Measurements from ENCODE around the gene MECP2. TPM values are rescaled to one million over a fixed set of nuclear protein-coding genes. Genes with fewer than 3 reads are reported as not detected.
"Not testable (repeated sequence)": the region's sequence is repeated elsewhere in the genome, so short reads cannot be mapped to it uniquely, and the experiment has no call there.

Gene MECP2
- polyA plus RNA-seq, 2 donors: 9.3 to 13.0 TPM

DNA sequence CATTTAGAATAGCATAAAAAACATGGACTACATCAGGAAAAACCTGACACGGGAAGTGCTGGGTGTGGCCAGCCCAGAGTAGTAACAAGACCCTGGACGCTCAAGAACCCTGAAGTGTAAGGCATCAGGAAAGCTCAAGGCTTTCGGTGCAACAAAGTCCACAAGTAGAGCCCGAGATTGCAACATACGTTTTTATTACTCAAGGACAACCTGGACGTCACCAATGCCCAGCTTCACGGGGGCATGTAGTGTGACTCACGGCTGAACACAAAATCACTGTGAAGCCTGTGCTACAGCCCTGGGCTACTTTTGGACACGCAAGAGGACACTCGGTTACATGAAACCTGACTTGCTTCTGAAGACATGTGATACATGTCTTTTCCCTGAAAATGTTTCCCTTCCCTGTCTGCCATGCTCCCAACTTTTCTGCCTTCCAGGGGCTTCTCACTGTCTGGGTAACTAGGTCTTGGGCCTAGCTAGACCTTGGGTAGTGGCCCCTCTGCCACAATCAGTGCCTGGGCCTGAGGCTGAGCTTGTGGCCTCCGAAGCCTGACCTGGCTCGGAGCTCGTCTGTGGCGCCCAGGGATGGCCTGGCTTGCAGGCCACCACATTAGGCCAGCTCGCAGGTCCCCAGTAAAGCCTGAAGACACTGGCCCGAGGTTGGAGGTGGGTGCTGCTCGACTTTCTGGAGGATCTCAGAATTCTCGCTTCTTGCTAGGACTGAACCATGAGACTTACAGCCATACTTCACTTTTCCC lies 87.0 kb downstream of the MECP2 start:
- Histone ChIP-seq H3K36me3 (ENCODE audit: control insufficient read depth in 2 of 2, insufficient read depth in 2 of 2, low read length in 1 of 2) (peaks cover 0 to 12% of the 10 kb centered on the region in 2 donors), H3K9me3 (ENCODE audit: control insufficient read depth in 2 of 2, insufficient read depth in 1 of 2, low read depth in 1 of 2, low read length in 1 of 2) (no peaks in the 10 kb centered on the region), H3K27me3 (ENCODE audit: control insufficient read depth in 1 of 2, insufficient read depth in 2 of 2, low read length in 2 of 2) (no peaks in the 10 kb centered on the region), H3K4me1 (ENCODE audit: control insufficient read depth in 2 of 2, insufficient read depth in 2 of 2, low read length in 1 of 2) (no peaks in the 10 kb centered on the region), H3K4me3 (ENCODE audit: low read depth in 1 of 2, low read length in 2 of 2) (no peak overlapping the region), H3K27ac (ENCODE audit: low read depth in 2 of 2, low read length in 1 of 2) (no peak overlapping the region)
- WGBS, 2 donors: 84 to 86% methylated on average over 18 of the region's 18 CpGs

DNA sequence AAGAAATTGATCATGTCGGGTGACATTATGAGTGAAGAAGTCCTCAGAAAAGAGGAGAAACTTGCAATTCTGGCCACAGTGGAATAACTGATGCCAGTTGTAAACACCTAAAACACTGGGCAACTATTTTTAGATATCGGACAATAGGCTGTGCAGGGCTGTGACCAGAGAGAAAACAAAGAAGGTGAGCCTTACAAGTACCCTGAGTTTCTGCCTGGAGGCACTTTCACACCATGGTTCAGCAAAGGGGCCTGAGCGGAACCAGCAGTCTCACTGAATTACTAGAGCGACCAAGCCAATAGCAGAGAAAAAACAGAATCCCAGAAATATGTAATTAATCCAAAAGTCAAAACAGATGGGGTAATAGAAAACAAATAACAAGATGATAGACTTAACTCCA lies 89.0 kb downstream of the MECP2 start:
- Histone ChIP-seq H3K4me1 (ENCODE audit: control insufficient read depth in 2 of 2, insufficient read depth in 2 of 2, low read length in 1 of 2) (no peaks in the 10 kb centered on the region), H3K27me3 (ENCODE audit: control insufficient read depth in 1 of 2, insufficient read depth in 2 of 2, low read length in 2 of 2) (no peaks in the 10 kb centered on the region), H3K4me3 (ENCODE audit: low read depth in 1 of 2, low read length in 2 of 2) (no peak overlapping the region), H3K36me3 (ENCODE audit: control insufficient read depth in 2 of 2, insufficient read depth in 2 of 2, low read length in 1 of 2) (peaks cover 0 to 10% of the 10 kb centered on the region in 2 donors), H3K9me3 (ENCODE audit: control insufficient read depth in 2 of 2, insufficient read depth in 1 of 2, low read depth in 1 of 2, low read length in 1 of 2) (no peaks in the 10 kb centered on the region), H3K27ac (ENCODE audit: low read depth in 2 of 2, low read length in 1 of 2) (no peak overlapping the region)
- WGBS, 2 donors: 64 to 78% methylated on average over 4 of the region's 4 CpGs

DNA sequence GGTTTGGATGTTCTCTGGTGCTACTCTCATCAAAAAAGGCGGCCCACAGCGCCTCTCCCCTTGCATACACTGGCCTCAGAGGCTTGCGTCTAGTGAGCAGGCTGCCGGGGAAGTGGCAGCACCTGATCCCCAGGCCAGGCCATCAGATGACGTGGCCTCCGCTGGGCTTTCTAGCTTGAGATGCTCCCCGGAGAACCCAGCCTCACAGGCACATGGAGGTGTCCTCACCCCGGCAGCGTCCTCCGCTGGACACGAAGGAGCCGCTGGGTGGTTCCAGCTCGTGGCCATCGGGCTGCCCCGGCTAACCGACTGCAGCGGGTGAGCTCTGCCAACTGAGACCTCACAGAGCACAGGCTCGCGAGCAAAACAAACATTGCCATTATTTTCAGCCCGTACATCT lies 90.6 kb downstream of the MECP2 start:
- Histone ChIP-seq H3K27me3 (ENCODE audit: control insufficient read depth in 1 of 2, insufficient read depth in 2 of 2, low read length in 2 of 2) (no peaks in the 10 kb centered on the region), H3K4me1 (ENCODE audit: control insufficient read depth in 2 of 2, insufficient read depth in 2 of 2, low read length in 1 of 2) (no peaks in the 10 kb centered on the region), H3K27ac (ENCODE audit: low read depth in 2 of 2, low read length in 1 of 2) (no peak overlapping the region), H3K4me3 (ENCODE audit: low read depth in 1 of 2, low read length in 2 of 2) (no peak overlapping the region), H3K9me3 (ENCODE audit: control insufficient read depth in 2 of 2, insufficient read depth in 1 of 2, low read depth in 1 of 2, low read length in 1 of 2) (no peaks in the 10 kb centered on the region), H3K36me3 (ENCODE audit: control insufficient read depth in 2 of 2, insufficient read depth in 2 of 2, low read length in 1 of 2) (no peaks in the 10 kb centered on the region)
- 93 to 95% methylated on average over 20 of the region's 20 CpGs for WGBS, 2 donors

DNA sequence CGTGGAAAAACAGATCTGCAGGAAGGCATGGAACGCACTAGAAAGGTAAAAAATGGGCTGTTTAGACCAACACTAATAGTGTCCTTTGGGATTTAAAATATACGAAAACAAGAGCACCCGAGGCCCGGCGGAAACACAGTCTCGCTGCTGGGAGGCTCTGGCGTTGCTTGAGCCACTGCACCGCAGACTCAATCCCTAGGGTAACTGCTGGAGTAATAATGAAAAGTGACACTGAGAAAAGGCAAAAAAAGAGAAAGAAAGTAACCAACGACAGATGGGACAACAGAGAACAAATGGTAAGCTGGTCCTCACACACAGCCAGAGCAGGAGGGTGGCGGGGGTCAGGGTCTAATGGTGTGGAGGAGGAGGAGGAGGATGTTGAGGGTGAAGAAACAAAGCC lies 93.2 kb downstream of the MECP2 start:
- no peaks in the 10 kb centered on the region for H3K27me3 ChIP-seq (ENCODE audit: control insufficient read depth in 1 of 2, insufficient read depth in 2 of 2, low read length in 2 of 2)
- no peaks in the 10 kb centered on the region for H3K9me3 ChIP-seq (ENCODE audit: control insufficient read depth in 2 of 2, insufficient read depth in 1 of 2, low read depth in 1 of 2, low read length in 1 of 2)
- no peak overlapping the region for H3K4me3 ChIP-seq (ENCODE audit: low read depth in 1 of 2, low read length in 2 of 2)
- H3K27ac ChIP-seq (ENCODE audit: low read depth in 2 of 2, low read length in 1 of 2): no peak overlapping the region
- H3K36me3 ChIP-seq (ENCODE audit: control insufficient read depth in 2 of 2, insufficient read depth in 2 of 2, low read length in 1 of 2): no peaks in the 10 kb centered on the region
- WGBS, 2 donors: 78 to 81% methylated on average over 11 of the region's 11 CpGs
- H3K4me1 ChIP-seq (ENCODE audit: control insufficient read depth in 2 of 2, insufficient read depth in 2 of 2, low read length in 1 of 2): no peaks in the 10 kb centered on the region

DNA sequence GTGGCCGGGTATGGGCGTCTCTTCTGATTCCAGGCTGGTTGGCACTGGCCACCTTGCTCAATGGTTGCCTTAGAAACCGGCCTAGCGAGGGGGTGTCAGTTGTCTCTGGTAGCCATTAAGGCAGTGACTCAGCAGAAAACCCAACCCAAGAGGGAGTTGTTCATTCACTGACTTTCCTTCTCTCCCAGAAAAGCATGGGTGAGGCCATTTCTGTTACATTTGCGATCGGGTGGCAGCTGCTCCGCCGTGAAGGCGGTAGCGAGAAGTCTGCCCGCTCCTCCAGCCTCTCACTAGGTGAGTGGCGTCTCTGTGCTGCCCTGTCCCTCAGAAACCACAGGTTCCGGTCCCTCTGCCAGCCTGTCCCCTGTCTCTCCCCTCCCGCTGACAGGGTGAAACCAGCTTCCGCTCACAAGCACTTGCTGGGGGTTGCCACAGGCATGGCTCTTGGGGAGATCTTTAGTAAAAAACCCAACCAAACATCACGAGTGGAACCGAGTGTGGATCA lies 95.2 kb downstream of the MECP2 start:
- H3K36me3 ChIP-seq (ENCODE audit: control insufficient read depth in 2 of 2, insufficient read depth in 2 of 2, low read length in 1 of 2): no peaks in the 10 kb centered on the region
- H3K4me1 ChIP-seq (ENCODE audit: control insufficient read depth in 2 of 2, insufficient read depth in 2 of 2, low read length in 1 of 2): no peaks in the 10 kb centered on the region
- H3K27ac ChIP-seq (ENCODE audit: low read depth in 2 of 2, low read length in 1 of 2): peak overlapping the region; percentile 68 to 71
- H3K27me3 ChIP-seq (ENCODE audit: control insufficient read depth in 1 of 2, insufficient read depth in 2 of 2, low read length in 2 of 2): no peaks in the 10 kb centered on the region
- H3K4me3 ChIP-seq (ENCODE audit: low read depth in 1 of 2, low read length in 2 of 2): no peak overlapping the region
- no peaks in the 10 kb centered on the region for H3K9me3 ChIP-seq (ENCODE audit: control insufficient read depth in 2 of 2, insufficient read depth in 1 of 2, low read depth in 1 of 2, low read length in 1 of 2)
- WGBS, 2 donors: 59 to 75% methylated on average over 17 of the region's 17 CpGs

DNA sequence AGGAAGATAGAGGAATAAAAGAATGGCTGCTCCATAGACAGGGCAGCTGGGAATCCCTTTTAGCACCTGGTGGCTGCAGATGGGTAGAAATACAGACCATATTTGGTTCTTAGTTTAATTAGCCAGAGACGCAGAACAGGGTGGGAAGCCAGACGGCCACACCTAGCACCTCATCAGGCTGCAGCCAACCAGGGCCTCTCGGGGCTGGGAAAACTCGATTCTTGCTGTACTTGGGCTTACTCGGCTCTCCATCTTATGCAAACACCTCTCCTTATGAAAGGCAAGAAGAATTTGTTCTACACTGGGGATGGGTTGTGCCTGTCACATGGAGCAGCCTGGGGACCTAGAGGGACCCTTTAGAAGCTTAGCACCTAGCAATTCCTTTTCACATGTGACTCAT lies 97.5 kb downstream of the MECP2 start:
- WGBS, 2 donors: 43 to 58% methylated on average over 5 of the region's 5 CpGs
- H3K4me3 ChIP-seq (ENCODE audit: low read depth in 1 of 2, low read length in 2 of 2): no peak overlapping the region
- no peaks in the 10 kb centered on the region for H3K36me3 ChIP-seq (ENCODE audit: control insufficient read depth in 2 of 2, insufficient read depth in 2 of 2, low read length in 1 of 2)
- no peaks in the 10 kb centered on the region for H3K4me1 ChIP-seq (ENCODE audit: control insufficient read depth in 2 of 2, insufficient read depth in 2 of 2, low read length in 1 of 2)
- H3K9me3 ChIP-seq (ENCODE audit: control insufficient read depth in 2 of 2, insufficient read depth in 1 of 2, low read depth in 1 of 2, low read length in 1 of 2): no peaks in the 10 kb centered on the region
- H3K27me3 ChIP-seq (ENCODE audit: control insufficient read depth in 1 of 2, insufficient read depth in 2 of 2, low read length in 2 of 2): no peaks in the 10 kb centered on the region
- peak overlapping the region; percentile 64 to 74 for H3K27ac ChIP-seq (ENCODE audit: low read depth in 2 of 2, low read length in 1 of 2)

DNA sequence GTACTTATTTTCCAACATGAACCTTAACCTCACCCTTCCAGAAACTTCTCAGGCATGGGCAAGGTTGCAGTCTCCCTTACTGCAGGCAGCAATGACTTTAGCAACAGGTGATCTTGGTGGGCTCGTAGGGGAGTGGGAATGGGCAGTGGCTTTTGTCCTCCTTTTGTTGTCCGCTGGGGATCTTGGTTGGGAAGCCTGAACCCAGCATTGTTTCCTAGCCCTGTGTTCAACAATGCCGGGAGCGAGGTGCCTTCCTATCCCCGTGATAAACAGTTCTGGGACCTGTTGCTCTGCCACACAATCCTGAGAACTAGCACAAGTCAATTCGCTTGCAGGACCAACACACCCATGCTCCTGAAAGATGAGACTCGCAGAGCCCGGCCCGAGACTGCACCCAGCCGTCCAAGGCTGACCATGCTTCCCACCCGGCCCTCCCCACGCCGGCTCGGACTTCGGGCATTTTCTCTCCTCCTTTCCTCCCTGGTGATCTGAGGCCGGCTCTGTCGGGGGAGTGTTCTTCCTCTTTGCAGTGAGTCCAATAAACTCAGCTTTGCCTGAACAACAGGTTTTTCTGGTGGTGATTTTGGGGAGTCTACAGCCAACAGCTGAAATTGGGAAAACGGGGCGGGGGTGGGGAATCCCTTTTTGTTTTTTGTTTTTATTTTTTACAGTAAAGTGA lies 98.0 kb downstream of the MECP2 start:
- Histone ChIP-seq H3K4me1 (ENCODE audit: control insufficient read depth in 2 of 2, insufficient read depth in 2 of 2, low read length in 1 of 2) (no peaks in the 10 kb centered on the region), H3K4me3 (ENCODE audit: low read depth in 1 of 2, low read length in 2 of 2) (no peak overlapping the region), H3K36me3 (ENCODE audit: control insufficient read depth in 2 of 2, insufficient read depth in 2 of 2, low read length in 1 of 2) (no peaks in the 10 kb centered on the region), H3K9me3 (ENCODE audit: control insufficient read depth in 2 of 2, insufficient read depth in 1 of 2, low read depth in 1 of 2, low read length in 1 of 2) (no peaks in the 10 kb centered on the region), H3K27ac (ENCODE audit: low read depth in 2 of 2, low read length in 1 of 2) (peak overlapping the region; percentile 74 to 83), H3K27me3 (ENCODE audit: control insufficient read depth in 1 of 2, insufficient read depth in 2 of 2, low read length in 2 of 2) (no peaks in the 10 kb centered on the region)
- 35 to 53% methylated on average over 19 of the region's 19 CpGs for WGBS, 2 donors

DNA sequence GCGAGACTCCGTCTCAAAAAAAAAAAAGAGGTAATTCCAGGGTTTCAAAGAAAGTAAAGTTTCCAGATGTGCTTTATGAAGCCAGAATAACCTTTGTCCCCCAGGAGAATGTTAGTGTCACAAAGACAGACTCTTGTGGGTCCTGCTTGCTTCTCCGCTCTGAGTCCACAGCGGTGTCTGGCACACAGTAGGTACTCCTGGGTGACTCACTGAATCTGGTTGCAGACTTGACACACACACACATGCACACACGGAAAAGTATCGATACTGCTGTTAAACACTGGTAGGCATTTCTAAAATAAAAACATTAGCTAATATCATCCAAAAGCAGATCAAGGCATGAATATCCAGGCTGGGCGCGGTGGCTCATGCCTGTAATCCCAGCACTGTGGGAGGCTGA lies 102.0 kb downstream of the MECP2 start:
- 95% methylated on average over 7 to 8 of the region's 8 CpGs for WGBS, 2 donors
- H3K27me3 ChIP-seq (ENCODE audit: control insufficient read depth in 1 of 2, insufficient read depth in 2 of 2, low read length in 2 of 2): peaks cover 0 to 3% of the 10 kb centered on the region in 2 donors
- H3K27ac ChIP-seq (ENCODE audit: low read depth in 2 of 2, low read length in 1 of 2): no peak overlapping the region
- no peaks in the 10 kb centered on the region for H3K4me1 ChIP-seq (ENCODE audit: control insufficient read depth in 2 of 2, insufficient read depth in 2 of 2, low read length in 1 of 2)
- H3K9me3 ChIP-seq (ENCODE audit: control insufficient read depth in 2 of 2, insufficient read depth in 1 of 2, low read depth in 1 of 2, low read length in 1 of 2): no peaks in the 10 kb centered on the region
- H3K36me3 ChIP-seq (ENCODE audit: control insufficient read depth in 2 of 2, insufficient read depth in 2 of 2, low read length in 1 of 2): no peaks in the 10 kb centered on the region
- no peak overlapping the region for H3K4me3 ChIP-seq (ENCODE audit: low read depth in 1 of 2, low read length in 2 of 2)

DNA sequence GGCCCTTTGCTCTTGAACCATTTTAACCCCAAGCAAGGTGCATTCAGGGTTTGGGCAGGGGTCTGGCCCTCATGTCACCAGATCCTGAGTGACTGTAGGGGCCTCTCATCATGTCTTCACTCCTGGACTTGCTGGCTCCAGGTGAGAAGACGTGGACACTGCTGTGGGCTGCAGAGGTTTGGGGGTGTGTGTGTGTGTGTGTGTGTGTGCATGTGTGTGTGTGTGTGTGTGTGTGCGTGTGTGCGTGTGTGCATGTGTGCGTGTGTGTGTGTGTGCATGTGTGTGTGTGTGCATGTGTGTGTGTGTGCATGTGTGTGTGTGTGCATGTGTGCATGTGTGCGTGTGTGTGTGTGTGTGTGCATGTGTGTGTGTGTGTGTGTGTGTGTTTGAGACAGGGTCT lies 103.1 kb downstream of the MECP2 start:
- H3K4me1 ChIP-seq (ENCODE audit: control insufficient read depth in 2 of 2, insufficient read depth in 2 of 2, low read length in 1 of 2); H3K27ac ChIP-seq (ENCODE audit: low read depth in 2 of 2, low read length in 1 of 2); H3K27me3 ChIP-seq (ENCODE audit: control insufficient read depth in 1 of 2, insufficient read depth in 2 of 2, low read length in 2 of 2); H3K36me3 ChIP-seq (ENCODE audit: control insufficient read depth in 2 of 2, insufficient read depth in 2 of 2, low read length in 1 of 2); H3K9me3 ChIP-seq (ENCODE audit: control insufficient read depth in 2 of 2, insufficient read depth in 1 of 2, low read depth in 1 of 2, low read length in 1 of 2); H3K4me3 ChIP-seq (ENCODE audit: low read depth in 1 of 2, low read length in 2 of 2): not testable (repeated sequence)
- WGBS, 2 donors: 78 to 100% methylated on average over 1 to 3 of the region's 5 CpGs

DNA sequence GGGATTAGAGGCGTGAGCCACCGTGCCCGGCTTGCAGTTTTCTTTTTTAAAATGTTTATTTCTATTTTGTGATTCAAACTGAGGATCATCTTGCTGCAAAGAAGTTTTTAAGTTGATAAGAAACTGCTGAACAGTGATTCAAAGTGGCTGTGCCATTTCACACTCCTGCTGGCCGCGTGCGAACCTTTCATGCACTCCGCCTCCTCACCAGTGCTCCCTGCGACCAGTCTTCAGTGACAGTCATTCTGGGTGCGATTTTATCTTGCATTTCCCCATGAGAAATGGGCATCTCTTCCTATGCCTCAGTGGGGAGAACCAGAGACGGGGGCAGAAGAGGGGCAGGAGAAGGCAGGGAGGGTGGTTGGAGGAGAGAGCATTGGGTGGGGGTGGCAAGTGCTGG lies 103.5 kb downstream of the MECP2 start:
- H3K27ac ChIP-seq (ENCODE audit: low read depth in 2 of 2, low read length in 1 of 2): no peak overlapping the region
- no peaks in the 10 kb centered on the region for H3K36me3 ChIP-seq (ENCODE audit: control insufficient read depth in 2 of 2, insufficient read depth in 2 of 2, low read length in 1 of 2)
- H3K9me3 ChIP-seq (ENCODE audit: control insufficient read depth in 2 of 2, insufficient read depth in 1 of 2, low read depth in 1 of 2, low read length in 1 of 2): no peaks in the 10 kb centered on the region
- no peaks in the 10 kb centered on the region for H3K4me1 ChIP-seq (ENCODE audit: control insufficient read depth in 2 of 2, insufficient read depth in 2 of 2, low read length in 1 of 2)
- peaks cover 0 to 3% of the 10 kb centered on the region in 2 donors for H3K27me3 ChIP-seq (ENCODE audit: control insufficient read depth in 1 of 2, insufficient read depth in 2 of 2, low read length in 2 of 2)
- WGBS, 2 donors: 84 to 87% methylated on average over 10 of the region's 10 CpGs
- no peak overlapping the region for H3K4me3 ChIP-seq (ENCODE audit: low read depth in 1 of 2, low read length in 2 of 2)

Data from esophagus (tissue), 2 donors.